GM20000 (cell line): ENCODE results near the gene TRAPPC3.
A peak's percentile ranks its signal among the peaks of the same experiment; 100 is the strongest.
"Not testable (repeated sequence)": the region's sequence is repeated elsewhere in the genome, so short reads cannot be mapped to it uniquely, and the experiment has no call there.

Experiments used
- DNase-seq: peaks from one replicate; pipeline ENCODE4 v3.0.0; 2012; ENCODE audit warnings: low spot score
- CTCF ChIP-seq: IDR thresholded peaks from 2 replicates; pipeline ENCODE4 v1.5.1; 2012; ENCODE audit warnings: mild to moderate bottlenecking, control low read depth; ENCODE audit errors: extremely low read depth, missing control alignments

The TRAPPC3 gene

GRCh38 chr1:36159614-36160387 lies 10.5 kb upstream of the TRAPPC3 start:
- TF ChIP-seq CTCF: no peak
- DNase-seq: no peak

GRCh38 chr1:36158827-36159252 lies 9.6 kb upstream of the TRAPPC3 start:
- not testable (repeated sequence) for DNase-seq

DNA sequence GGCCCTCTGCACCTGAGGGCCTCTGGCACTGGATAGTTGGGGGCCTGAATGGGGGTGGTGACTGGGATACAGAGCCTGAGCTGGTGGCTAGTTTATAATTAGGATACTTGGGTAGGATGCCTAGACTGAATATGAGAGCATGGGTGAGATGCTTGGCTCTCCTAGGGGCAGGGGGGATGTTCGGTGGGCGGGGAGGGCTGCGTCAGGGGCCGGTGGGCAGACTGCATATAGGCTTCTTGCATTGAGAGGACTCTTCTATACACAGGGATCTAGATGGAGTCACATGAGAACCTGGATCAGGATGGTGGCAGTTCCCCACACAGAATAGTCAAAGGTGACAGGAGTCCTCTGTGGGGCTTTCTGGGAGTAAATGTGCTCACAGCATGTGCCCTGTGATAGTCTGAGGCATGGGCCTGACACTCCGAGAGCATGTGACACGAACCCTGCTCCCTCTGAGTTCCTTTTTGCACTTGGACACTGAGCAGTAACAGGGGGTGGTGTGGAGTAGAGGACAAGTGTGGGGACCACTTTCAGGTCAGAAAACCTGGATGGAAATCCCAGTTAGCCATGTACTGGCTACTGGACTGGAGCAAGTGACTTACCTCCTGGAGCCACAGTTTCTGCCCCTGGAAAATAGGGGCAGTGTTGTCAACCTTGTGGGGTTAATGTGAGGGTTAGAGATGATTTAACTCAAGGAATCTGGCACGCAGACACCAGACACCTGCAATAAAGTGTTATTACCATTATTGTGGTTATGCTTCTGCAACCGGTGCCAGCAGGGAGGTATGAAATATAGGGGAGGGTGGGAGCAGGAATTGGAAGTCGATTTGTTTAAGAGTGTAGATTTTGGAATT lies 8.9 kb upstream of the TRAPPC3 start:
- no peak for TF ChIP-seq CTCF
- DNase-seq: no peak

DNA sequence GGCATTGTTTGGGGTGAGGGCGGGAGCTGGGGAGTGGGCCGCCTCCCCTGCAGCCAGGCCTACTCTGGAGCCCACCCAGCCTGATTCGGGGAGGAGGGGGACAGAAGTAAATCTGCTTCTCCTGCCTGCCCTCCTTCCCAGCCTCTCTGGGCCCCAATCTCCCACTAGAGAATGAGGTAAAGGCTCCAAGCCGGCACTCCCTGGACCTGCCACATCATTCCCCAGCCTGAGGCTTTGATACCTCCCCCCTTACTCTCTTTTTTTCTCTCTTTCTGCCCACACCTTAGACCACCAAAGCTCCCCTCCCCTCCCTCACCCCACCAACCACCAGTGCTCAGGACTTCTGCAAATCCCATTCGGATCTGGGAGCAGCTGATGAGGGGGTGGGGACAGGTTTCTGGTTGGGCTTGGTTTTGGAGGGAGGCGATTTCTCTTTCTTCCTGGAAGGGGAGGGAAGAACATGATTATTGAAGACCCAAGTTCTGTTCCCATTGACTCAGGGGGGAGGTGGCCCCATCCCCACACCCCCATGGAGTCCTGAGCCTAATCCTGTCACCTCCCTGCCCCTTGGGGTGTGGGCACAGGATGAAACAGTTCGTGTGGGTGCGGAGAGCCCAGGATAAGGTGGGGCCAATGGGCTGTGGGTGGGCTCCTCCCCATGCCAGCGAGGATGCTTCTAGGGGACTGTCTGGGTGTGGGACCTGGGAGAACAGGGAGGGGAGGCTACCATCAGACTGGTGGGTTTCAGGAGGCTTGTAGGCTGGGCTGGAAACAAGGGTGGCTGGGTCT lies 8.0 kb upstream of the TRAPPC3 start:
- DNase-seq: no peak
- TF ChIP-seq CTCF: no peak

DNA sequence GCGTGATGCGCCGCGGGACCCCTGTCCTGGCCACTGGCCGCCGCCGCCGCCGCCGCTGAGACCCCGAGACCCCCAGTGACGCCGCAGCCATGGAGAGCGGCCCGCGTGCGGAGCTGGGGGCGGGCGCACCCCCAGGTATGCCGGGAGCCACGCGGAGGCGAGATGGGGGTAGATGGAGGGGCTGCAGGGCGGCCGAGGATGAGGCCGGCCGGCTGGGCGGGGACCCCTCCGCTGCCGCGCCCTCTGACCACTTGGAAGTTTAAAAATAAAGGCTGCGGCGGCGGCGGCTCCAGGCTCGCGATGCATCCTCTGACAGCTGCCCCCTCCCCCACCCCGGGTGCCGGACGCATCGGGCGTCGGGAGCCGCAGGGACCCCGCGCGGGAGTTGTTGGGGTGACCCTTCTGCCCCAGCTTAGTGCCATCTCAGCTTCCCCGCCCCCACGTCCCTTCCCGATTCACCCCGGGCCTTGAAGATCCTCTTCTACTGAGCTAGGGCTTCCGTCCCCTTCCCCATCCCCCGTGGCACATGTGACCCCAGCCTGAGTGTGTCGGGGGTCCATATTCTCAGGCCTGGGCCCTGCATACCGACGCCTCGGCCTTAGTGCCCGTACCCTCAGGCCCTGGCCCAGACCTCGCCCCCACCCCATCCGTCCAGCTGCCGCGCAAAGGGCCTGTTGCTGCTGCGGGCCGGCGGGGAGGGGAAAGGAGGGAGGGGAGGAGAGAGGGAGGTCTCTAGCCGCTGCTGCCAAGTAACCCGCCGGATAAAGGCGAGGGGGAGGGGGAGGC lies 7.2 kb upstream of the TRAPPC3 start:
- DNase-seq: peak; percentile 68

DNA sequence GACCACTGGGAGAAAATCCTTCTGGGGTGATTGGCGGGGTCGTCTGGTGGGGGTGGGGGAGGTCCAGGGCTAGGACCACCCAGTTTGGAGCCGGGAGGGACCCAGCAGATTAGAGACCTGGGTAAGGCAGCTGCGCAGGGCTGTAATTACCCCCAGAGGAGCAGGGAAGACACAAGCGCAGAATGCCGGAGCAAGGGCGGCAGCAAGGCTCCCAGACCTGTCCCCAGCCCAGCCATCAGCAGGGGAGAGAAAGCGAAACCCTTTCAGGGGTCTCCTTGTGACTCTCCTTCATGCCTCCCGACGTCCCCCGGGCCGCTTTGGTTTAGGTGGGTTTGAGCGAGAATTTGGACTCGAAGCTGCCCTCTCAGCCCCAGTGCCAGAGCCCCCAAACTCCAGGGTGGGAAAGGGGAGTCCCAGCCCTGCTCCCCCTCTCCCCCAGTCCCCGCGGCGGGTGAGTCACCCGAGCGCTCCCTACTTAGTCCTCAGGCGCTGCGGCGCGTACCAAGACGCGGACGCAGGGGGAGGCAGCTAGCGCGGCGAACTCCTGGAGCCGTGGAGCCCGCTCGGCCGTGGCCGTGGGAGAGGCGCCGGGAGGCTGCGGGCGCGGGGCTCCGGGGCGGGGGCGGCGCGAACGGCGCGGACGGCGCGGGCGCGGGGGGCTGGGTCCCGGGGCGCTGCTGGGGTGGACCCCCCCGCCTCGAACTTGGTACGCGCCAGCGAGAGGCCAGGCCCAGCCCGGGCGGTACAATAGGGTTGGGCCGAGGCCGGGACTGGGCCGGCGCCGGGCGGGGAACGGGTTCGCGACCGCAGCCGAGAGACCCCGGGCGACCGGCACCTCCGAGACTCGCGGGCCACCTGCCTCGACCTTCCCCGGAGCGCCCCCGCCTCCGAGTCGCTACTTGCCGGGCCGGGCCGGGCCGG lies 6.4 kb upstream of the TRAPPC3 start, which contains the start of gene MAP7D1:
Gene MAP7D1, plus strand, starts transcription at position 753 of the 921 bp plus-strand sequence. CDS start 258 bp downstream, outside the sequence.
- TF ChIP-seq CTCF: no peak
- DNase-seq: peak; percentile 91

More for the DNA sequence above, 7.2 kb upstream of the TRAPPC3 start:
- no peak for TF ChIP-seq CTCF
